Stimulated activated CD4-positive, alpha-beta T cell treated with anti-CD3 and anti-CD28 coated beads, Interleukin-12 subunit alpha, Interleukin-12 subunit beta, amount 100 ng/mL, for 4 hours (primary cell): ENCODE data around the gene AFF3.
"Not testable (repeated sequence)": the region's sequence is repeated elsewhere in the genome, so short reads cannot be mapped to it uniquely, and the experiment has no call there.

Source experiments
- DNase-seq: peaks from one replicate; pipeline ENCODE4 v3.0.0-alpha.2; 2020

AFF3 gene

GRCh38 chr2:99504844-99505584, 637.4 kb downstream of the AFF3 start:
- no peak for DNase-seq

- DNase-seq: not testable (repeated sequence)
Observed at GRCh38 chr2:99503662-99504416, 638.6 kb downstream of the AFF3 start.

- DNase-seq: no peak
Observed at GRCh38 chr2:99496021-99496420, 646.4 kb downstream of the AFF3 start.
